ENCODE measurements around the gene CEP128.

The CEP128 gene

DNA sequence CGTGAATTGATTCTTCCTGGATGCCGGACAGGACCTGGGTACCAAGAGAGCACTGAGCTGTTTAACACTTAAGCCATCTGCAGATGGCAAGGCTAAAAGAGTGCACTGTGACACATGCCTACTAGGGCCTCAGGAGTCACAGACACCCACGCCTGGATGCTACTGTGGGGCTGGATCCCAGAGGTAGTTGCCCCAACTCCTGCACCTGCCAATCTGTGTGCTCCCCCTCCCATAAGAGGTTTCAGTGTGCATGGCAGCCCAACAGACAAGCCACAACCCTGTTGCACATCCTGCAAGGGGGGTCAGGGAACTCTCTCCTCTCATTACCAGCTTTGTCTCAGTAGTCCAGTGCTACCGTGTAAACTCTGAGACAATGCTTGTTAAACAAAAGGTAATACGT lies 169.0 kb downstream of the CEP128 start:
- H3K9me3 Mint-ChIP-seq: no peaks in the 10 kb centered on the region
- H3K27me3 Mint-ChIP-seq: no peaks in the 10 kb centered on the region
- no peaks in the 10 kb centered on the region for H3K4me1 Mint-ChIP-seq (ENCODE audit: low read depth in 2 of 2)
- no peak overlapping the region for H3K27ac Mint-ChIP-seq
- no peak overlapping the region for H3K4me3 Mint-ChIP-seq
- H3K36me3 Mint-ChIP-seq (ENCODE audit: insufficient read depth): no peaks in the 10 kb centered on the region
- no peak for ATAC-seq (replicated peaks)
- DNase-seq: no peak

DNA sequence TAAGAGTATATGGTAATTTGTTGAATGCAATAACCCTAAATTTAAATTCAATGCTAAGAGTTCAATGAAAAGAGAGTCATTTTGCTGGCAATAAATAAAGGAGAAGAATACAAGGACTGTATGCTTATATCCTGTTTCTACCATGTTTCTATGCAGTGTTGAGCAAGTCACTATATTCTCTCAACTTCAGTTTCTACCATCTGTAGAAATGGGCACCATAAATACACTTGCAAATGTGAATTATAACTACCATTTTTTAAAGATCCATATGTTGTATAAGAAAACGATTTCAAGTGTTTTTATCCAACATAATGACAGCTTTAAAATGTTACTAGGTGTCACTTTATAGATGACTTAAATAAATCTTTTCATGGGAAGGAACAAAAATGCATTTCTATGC lies 170.3 kb downstream of the CEP128 start:
- H3K4me1 Mint-ChIP-seq (ENCODE audit: low read depth in 2 of 2): no peaks in the 10 kb centered on the region
- no peaks in the 10 kb centered on the region for H3K27me3 Mint-ChIP-seq
- H3K27ac Mint-ChIP-seq: no peak overlapping the region
- H3K36me3 Mint-ChIP-seq (ENCODE audit: insufficient read depth): no peaks in the 10 kb centered on the region
- H3K9me3 Mint-ChIP-seq: no peaks in the 10 kb centered on the region
- no peak for DNase-seq
- H3K4me3 Mint-ChIP-seq: no peak overlapping the region
- ATAC-seq (replicated peaks): no peak

DNA sequence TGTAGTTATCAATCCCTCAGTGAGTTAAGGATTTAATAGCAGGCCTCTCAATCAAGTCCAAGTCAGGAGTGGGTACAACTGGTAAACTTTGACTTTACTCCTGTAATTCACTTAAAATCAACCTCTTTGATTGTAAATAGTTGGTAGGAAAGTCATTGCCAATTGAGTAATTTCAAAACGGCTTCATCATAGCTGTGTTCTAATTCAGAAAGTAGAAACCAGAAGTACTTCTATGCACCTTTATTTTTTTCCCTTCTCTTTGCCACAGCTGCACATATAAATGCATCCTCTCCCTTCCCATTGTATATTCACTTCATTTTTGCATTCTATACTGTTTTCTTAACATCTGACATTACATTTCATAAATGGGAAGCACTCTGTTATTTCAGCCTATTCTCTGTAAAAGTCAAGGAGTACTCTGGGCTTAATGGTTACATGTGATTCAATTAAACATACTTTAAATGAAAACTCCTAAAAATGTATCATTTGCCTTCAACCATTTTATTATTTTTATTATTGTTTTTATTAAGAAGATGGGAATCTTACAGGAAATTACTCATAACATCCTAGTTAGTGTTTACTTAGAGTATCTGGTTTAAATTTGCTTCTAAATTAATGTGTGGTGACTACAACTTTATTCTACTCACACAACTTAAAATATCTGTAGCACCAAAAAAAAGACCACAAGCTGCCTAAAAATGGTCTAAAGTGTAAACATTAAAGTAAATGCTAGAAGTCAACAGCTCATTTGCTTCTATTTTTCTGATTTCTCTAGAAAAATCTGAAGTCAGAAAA lies 171.2 kb downstream of the CEP128 start:
- H3K4me3 Mint-ChIP-seq: no peak overlapping the region
- no peak overlapping the region for H3K27ac Mint-ChIP-seq
- H3K27me3 Mint-ChIP-seq: no peaks in the 10 kb centered on the region
- ATAC-seq (replicated peaks) (no peak), DNase-seq (no peak)
- no peaks in the 10 kb centered on the region for H3K9me3 Mint-ChIP-seq
- H3K4me1 Mint-ChIP-seq (ENCODE audit: low read depth in 2 of 2): no peaks in the 10 kb centered on the region
- H3K36me3 Mint-ChIP-seq (ENCODE audit: insufficient read depth): no peaks in the 10 kb centered on the region

DNA sequence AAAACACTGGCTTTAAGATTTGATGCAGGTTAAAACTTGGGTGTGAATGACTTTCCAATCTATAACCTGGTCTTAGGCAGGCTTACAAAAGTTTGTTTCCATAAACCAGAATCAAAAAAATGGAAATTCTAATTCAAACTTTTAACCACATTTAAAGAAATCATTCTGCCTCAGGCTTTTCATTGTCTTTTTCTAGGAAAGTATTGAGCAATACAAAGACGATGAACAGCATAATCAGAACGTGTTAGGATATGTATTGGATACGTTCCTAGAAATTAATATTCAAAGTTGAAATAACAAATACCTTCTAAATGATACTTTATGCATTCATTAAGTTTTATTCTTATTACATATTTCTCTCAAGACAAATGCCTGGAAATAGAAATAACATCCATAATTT lies 172.9 kb downstream of the CEP128 start:
- ATAC-seq (replicated peaks) (no peak), DNase-seq (no peak)
- no peak overlapping the region for H3K27ac Mint-ChIP-seq
- no peaks in the 10 kb centered on the region for H3K4me1 Mint-ChIP-seq (ENCODE audit: low read depth in 2 of 2)
- no peaks in the 10 kb centered on the region for H3K36me3 Mint-ChIP-seq (ENCODE audit: insufficient read depth)
- no peaks in the 10 kb centered on the region for H3K27me3 Mint-ChIP-seq
- H3K4me3 Mint-ChIP-seq: no peak overlapping the region
- H3K9me3 Mint-ChIP-seq: no peaks in the 10 kb centered on the region

DNA sequence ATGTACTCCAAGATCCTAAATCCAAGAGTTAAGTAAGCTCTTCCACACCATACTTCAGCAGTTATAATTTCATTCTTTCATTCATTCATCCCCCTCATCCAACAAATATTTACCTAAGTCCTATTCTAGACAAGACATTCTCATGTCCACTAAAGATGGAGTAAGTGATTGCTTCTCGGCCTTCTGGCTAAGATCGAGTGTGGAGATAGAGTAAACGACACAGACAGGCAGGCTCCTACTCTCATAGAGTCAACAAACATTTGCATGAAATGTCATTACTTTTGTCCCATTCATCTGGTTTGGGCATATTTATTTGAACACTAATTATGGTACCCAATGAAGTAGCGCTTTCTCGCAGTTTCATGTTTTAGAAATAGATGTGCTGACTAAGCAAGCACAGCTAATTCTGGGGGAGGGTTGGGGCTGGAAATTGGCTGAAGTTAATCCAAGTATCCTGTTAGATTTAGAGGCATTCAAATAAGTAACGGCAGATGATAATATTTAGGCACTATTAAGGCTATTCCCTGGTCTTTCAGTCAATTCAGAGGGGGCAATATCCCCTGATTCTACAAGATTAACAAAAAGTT lies 176.5 kb downstream of the CEP128 start:
- ATAC-seq (replicated peaks) (no peak), DNase-seq (no peak)
- no peaks in the 10 kb centered on the region for H3K36me3 Mint-ChIP-seq (ENCODE audit: insufficient read depth)
- no peaks in the 10 kb centered on the region for H3K4me1 Mint-ChIP-seq (ENCODE audit: low read depth in 2 of 2)
- H3K4me3 Mint-ChIP-seq: no peak overlapping the region
- no peak overlapping the region for H3K27ac Mint-ChIP-seq
- H3K9me3 Mint-ChIP-seq: no peaks in the 10 kb centered on the region
- H3K27me3 Mint-ChIP-seq: no peaks in the 10 kb centered on the region

DNA sequence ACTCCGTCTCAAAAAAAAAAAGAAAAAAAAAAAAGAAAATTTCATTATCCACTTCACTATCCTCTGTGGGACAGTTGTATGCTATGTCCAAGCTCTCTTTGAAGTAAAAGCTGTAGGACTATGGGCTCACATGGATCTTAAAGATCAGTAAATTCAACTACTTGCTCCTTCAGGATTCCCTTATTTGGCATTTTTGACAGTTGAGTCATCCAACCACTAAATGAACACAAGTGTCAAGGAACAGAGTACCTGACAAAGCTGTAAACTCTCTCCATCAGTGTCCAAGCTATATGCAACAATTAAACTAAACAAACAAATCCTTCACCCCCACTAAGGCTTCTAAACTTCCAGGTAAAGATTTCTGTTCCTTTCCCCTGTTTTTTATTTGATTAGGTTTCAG lies 177.0 kb downstream of the CEP128 start:
- H3K27me3 Mint-ChIP-seq: no peaks in the 10 kb centered on the region
- ATAC-seq (replicated peaks): no peak
- no peaks in the 10 kb centered on the region for H3K4me1 Mint-ChIP-seq (ENCODE audit: low read depth in 2 of 2)
- no peak overlapping the region for H3K4me3 Mint-ChIP-seq
- DNase-seq: no peak
- H3K27ac Mint-ChIP-seq: no peak overlapping the region
- no peaks in the 10 kb centered on the region for H3K36me3 Mint-ChIP-seq (ENCODE audit: insufficient read depth)
- no peaks in the 10 kb centered on the region for H3K9me3 Mint-ChIP-seq

DNA sequence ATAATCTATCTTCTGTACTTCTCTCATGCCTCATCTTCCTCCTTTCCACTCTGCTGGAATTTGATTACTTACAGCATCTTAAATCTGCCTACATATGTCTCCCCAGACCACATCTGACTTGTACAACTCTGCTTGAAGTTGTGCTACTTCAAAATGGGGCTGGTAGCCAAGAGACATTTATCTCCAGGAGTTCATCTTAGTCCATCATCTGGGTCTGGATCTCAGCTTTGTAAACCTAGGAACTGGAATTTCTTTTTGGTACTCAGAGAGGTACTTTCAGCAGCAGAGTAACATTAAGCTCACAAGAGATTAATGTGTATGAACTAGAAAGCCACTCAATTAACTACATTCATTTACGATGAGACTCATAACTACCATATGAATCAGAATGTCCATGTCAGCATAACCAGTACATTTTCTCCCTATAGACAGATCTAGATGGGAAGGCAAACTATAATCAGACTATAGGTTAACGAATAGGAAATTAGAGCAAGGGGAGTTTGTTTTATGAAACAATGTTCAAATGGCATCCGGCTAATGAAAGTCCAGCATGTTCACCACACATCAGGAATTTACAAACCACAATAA lies 178.8 kb downstream of the CEP128 start:
- H3K4me3 Mint-ChIP-seq: no peak overlapping the region
- DNase-seq (no peak), ATAC-seq (replicated peaks) (no peak)
- no peaks in the 10 kb centered on the region for H3K9me3 Mint-ChIP-seq
- peak overlapping the region in 1 of 2 donors; percentile 77 for H3K27ac Mint-ChIP-seq
- H3K36me3 Mint-ChIP-seq (ENCODE audit: insufficient read depth): no peaks in the 10 kb centered on the region
- H3K4me1 Mint-ChIP-seq (ENCODE audit: low read depth in 2 of 2): no peaks in the 10 kb centered on the region
- H3K27me3 Mint-ChIP-seq: no peaks in the 10 kb centered on the region

DNA sequence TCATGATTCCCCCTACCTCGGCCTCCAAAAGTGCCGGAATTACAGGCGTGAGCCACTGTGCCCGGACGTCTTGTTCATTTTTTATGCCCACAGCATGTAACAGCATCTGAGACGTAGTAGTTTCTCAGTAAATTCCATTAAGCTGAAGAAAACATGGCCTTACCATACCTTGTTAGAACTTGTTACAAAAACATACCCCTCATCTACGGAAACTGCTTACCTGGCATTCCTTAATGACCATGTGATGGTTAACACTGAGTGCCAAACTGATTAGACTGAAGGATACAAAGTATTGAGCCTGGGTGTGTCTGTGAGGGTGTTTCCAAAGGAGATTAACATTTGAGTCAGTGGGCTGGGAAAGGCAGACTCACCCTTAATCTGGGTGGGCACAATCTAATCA lies 186.8 kb downstream of the CEP128 start:
- Mint-ChIP-seq H3K4me3 (no peak overlapping the region), H3K27ac (no peak overlapping the region)

DNA sequence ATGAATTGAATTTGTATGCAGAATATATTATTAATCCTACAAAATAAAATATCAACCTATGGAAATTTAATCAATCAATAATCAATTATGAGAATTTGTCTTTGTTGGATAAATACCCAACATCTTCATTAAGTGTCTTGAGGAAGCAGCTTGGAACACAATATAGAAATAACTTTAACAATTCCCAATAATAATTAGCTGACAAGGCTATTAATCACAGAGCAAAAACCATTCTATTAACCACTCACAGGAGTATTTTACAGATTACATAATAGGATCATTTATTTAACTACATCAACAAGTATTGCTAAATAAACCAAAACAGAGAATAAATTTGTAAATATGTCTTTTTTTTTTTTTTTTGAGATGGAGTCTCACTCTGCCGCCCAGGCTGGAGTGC lies 190.3 kb downstream of the CEP128 start:
- DNase-seq (no peak), ATAC-seq (replicated peaks) (no peak)
- Mint-ChIP-seq H3K27ac (no peak overlapping the region), H3K4me3 (no peak overlapping the region), H3K36me3 (ENCODE audit: insufficient read depth) (peaks cover 7% of the 10 kb centered on the region), H3K4me1 (ENCODE audit: low read depth in 2 of 2) (no peaks in the 10 kb centered on the region), H3K9me3 (no peaks in the 10 kb centered on the region), H3K27me3 (no peaks in the 10 kb centered on the region)

More for the DNA sequence above, 186.8 kb downstream of the CEP128 start:
- ATAC-seq (replicated peaks) (no peak), DNase-seq (no peak)
- H3K4me1 Mint-ChIP-seq (ENCODE audit: low read depth in 2 of 2): no peaks in the 10 kb centered on the region
- H3K36me3 Mint-ChIP-seq (ENCODE audit: insufficient read depth): peaks cover 7% of the 10 kb centered on the region
- H3K27me3 Mint-ChIP-seq: no peaks in the 10 kb centered on the region
- no peaks in the 10 kb centered on the region for H3K9me3 Mint-ChIP-seq

DNA sequence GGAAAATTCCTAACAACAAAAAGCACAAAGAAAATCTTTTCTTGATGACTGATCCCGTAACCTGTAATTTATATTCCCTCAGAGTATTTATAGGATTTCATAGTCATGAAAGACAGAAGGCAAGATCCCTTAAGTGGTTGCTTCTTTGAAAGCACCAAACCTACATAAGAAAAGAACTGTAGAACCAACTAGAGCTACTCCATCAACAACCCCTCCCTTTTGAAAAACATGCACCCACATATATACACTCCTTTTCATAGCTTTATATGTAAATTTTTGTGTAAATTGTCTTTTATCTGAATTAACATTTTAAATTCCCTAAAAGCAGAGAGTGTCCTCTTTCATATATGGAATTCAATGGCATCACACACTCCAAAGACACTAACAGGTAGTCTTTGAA lies 215.3 kb downstream of the CEP128 start:
- Mint-ChIP-seq H3K9me3 (no peaks in the 10 kb centered on the region), H3K4me1 (ENCODE audit: low read depth in 2 of 2) (no peaks in the 10 kb centered on the region), H3K36me3 (ENCODE audit: insufficient read depth) (no peaks in the 10 kb centered on the region), H3K27me3 (no peaks in the 10 kb centered on the region), H3K4me3 (no peak overlapping the region), H3K27ac (no peak overlapping the region)
- ATAC-seq (replicated peaks): no peak
- DNase-seq: no peak

DNA sequence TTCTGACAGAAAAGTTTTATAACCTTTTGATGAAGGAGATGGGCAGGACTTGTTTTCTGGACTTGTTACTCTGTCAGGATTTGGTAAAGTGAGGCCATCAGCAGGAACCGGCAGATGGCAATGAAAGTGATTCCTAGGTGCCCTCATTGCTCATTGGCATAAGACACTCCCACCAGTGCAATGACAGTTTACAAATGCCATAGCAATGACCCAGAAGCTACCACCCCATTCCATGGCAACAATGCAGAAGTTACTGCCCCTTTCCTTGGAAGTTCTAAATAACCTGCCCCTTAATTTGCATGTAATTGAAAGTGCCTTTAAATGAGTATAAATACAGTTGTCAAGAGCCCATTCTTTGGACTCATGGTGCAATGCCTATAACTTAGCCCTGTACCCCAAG lies 222.6 kb downstream of the CEP128 start:
- Mint-ChIP-seq H3K36me3 (ENCODE audit: insufficient read depth) (no peaks in the 10 kb centered on the region), H3K4me1 (ENCODE audit: low read depth in 2 of 2) (peaks cover 6% of the 10 kb centered on the region in 2 donors), H3K27ac (no peak overlapping the region), H3K9me3 (no peaks in the 10 kb centered on the region), H3K27me3 (no peaks in the 10 kb centered on the region), H3K4me3 (no peak overlapping the region)
- ATAC-seq (replicated peaks) (no peak), DNase-seq (no peak)

DNA sequence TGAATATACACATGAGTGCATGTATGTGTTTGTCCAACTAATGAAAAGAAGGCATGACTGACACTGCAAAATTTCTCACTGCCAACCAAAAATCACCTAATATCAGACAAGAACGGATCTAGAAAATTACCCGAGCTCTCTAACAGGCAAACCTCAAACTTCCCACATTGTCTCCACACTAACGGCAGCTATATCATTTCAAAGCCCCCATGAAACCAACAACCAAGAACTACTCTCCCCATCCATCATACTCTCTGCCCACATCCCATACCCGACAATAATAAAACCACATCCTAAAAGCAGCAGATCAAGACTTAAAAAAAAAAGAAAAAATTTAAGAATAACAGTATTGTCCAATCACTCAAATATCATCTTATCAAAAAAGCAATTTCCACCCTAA lies 227.1 kb downstream of the CEP128 start:
- ATAC-seq (replicated peaks) (no peak), DNase-seq (no peak)
- Mint-ChIP-seq H3K9me3 (no peaks in the 10 kb centered on the region), H3K4me1 (ENCODE audit: low read depth in 2 of 2) (peaks cover 6% of the 10 kb centered on the region in 2 donors), H3K36me3 (ENCODE audit: insufficient read depth) (no peaks in the 10 kb centered on the region), H3K27me3 (no peaks in the 10 kb centered on the region), H3K27ac (no peak overlapping the region), H3K4me3 (no peak overlapping the region)

DNA sequence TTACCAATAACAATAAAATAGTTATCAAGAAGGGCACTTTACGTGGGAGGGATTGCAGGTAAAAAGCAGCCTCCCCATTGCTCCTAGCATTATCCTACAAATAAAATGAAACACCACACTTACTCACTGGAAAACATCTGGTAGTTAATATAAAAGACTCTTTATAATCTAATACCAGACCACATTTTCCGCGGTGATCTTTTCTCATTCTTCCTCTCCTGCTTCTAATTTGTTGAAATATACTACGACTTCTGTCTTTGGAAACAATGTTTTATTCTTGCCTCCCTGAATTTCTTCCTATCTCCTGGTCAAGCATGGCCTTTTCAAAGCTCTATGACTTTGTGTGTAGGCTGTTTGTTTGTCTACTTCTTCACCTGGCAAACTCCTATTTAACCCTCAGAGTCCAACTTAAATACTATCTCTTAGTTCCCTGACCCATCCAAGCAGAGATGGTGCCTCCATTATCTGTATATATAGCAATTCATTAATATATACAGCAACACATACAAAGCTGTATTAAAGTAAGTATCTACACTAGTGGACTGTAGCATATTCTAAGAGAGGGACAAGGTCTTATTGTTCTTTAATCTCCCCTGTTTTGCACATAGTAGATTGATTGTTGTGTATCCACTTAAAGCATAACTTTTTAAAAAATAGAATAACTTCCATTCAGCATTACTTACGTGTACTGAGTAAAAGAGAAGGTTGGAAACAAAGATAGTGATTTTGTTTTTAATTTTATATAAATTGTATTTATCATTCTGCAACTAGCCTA lies 228.3 kb downstream of the CEP128 start:
- H3K9me3 Mint-ChIP-seq: no peaks in the 10 kb centered on the region
- no peak overlapping the region for H3K27ac Mint-ChIP-seq
- H3K36me3 Mint-ChIP-seq (ENCODE audit: insufficient read depth): no peaks in the 10 kb centered on the region
- no peak overlapping the region for H3K4me3 Mint-ChIP-seq
- DNase-seq (no peak), ATAC-seq (replicated peaks) (no peak)
- H3K4me1 Mint-ChIP-seq (ENCODE audit: low read depth in 2 of 2): peaks cover 6% of the 10 kb centered on the region in 2 donors
- H3K27me3 Mint-ChIP-seq: no peaks in the 10 kb centered on the region
